WI38 (cell line): ENCODE results near the gene MYL7.

Experiments
- H3K4me3 ChIP-seq: 2 replicates; pipeline ENCODE4 v1.5.1; 2011; ENCODE audit warnings: low read depth, mild to moderate bottlenecking, control low read depth, low read length
- TF ChIP-seq, protein P1 (sequence below): IDR thresholded peaks from 2 replicates; pipeline ENCODE4 v1.5.1; 2012; ENCODE audit warnings: low read depth, mild to moderate bottlenecking, control low read depth, low read length

Gene MYL7

DNA sequence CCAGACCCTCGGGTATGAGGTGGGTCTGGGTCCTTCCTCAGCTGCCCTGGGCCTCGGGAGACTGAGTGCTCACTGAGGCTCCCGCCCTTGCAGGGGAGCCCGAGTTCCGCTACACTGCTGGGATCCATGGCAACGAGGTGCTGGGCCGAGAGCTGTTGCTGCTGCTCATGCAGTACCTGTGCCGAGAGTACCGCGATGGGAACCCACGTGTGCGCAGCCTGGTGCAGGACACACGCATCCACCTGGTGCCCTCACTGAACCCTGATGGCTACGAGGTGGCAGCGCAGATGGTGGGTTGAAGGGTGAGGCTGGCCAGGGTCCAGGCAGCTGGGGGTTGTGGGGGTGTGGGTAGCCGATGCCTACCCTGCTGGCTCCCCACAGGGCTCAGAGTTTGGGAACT is 29.4 kb downstream of the MYL7 start:
- no peak overlapping the region for H3K4me3 ChIP-seq
- TF ChIP-seq, protein P1, sequence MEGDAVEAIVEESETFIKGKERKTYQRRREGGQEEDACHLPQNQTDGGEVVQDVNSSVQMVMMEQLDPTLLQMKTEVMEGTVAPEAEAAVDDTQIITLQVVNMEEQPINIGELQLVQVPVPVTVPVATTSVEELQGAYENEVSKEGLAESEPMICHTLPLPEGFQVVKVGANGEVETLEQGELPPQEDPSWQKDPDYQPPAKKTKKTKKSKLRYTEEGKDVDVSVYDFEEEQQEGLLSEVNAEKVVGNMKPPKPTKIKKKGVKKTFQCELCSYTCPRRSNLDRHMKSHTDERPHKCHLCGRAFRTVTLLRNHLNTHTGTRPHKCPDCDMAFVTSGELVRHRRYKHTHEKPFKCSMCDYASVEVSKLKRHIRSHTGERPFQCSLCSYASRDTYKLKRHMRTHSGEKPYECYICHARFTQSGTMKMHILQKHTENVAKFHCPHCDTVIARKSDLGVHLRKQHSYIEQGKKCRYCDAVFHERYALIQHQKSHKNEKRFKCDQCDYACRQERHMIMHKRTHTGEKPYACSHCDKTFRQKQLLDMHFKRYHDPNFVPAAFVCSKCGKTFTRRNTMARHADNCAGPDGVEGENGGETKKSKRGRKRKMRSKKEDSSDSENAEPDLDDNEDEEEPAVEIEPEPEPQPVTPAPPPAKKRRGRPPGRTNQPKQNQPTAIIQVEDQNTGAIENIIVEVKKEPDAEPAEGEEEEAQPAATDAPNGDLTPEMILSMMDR = no peak

DNA sequence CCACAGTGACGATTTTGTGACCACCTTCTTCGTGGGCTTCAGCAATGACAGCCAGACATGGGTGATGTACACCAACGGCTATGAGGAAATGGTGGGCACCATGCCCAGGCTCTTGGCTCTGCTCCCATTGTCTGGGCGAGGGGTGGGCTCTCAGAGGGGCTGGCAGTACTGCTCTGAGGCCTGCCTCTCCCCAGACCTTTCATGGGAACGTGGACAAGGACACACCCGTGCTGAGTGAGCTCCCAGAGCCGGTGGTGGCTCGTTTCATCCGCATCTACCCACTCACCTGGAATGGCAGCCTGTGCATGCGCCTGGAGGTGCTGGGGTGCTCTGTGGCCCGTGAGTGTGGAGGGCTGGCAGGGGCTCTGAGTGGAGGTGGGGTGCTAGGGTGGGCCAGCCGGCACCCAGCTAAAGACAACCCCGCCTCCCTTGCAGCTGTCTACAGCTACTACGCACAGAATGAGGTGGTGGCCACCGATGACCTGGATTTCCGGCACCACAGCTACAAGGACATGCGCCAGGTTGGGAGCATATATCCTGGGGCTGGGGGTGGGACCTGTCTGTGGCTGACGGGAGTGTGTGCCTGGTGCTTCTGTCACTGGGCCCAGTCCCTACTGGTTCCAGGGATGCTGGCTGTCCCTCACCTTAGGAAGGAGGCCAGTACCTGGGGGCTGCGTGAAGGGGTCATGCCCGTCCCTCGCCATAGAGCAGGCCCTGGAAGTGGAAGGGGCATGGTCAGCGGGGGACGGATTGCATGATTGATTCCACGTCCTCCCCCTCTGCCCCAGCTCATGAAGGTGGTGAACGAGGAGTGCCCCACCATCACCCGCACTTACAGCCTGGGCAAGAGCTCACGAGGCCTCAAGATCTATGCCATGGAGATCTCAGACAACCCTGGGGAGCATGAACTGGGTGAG is 30.2 kb downstream of the MYL7 start:
- no peak overlapping the region for H3K4me3 ChIP-seq
- TF ChIP-seq, protein P1 = no peak

DNA sequence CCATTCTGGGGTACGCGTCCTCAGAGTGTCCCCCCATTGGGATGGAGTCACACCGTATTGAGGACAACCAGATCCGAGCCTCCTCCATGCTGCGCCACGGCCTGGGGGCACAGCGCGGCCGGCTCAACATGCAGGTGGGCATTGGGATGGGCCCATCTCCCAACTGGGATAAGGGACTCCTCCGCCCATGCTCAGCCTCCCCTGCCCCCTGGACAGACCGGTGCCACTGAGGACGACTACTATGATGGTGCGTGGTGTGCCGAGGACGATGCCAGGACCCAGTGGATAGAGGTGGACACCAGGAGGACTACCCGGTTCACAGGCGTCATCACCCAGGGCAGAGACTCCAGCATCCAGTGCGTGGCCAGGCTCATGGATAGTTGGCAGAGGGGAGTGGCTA is 31.1 kb downstream of the MYL7 start:
- no peak overlapping the region for H3K4me3 ChIP-seq
- TF ChIP-seq, protein P1 = no peak

DNA sequence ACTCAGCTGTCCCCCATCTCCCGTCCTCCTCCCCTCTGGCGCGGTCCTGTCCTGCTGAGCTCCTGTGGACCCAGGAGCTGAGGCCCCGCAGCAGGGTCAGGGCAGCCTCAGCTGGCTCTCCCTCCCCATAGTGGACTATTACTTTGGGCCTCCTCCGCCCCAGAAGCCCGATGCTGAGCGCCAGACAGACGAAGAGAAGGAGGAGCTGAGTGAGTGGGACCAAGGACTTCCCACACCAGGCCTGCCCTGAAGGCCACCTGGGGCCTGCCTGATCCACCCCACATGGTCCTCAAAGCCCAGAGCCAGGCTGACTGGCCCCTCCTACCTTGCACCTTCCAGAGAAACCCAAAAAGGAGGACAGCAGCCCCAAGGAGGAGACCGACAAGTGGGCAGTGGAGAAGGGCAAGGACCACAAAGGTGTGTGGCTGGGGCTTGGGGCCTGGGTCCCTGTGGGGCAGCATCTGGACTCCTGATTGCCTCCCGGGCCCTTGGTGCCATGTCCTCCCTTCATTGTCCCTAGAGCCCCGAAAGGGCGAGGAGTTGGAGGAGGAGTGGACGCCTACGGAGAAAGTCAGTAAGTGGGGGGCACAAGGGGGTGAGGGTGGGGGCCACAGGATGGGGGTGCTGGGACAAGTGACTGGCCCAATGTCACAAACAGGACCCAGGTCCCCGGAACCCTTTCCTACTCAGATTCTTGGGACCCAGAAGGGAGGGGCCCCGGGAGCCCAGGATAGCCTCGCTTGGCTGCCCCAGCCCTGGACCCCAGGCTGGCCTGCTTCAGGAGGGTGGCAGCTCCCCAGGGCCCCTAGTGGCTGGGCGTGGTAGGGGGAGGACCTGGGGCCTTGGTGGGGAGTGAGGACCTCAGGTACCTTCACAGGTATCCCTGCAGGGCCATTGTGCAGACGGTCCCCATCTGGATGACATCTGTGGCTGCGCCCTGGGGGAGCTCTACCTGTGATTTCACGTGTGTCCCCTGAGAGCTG is 32.1 kb downstream of the MYL7 start:
- TF ChIP-seq, protein P1 = no peak
- no peak overlapping the region for H3K4me3 ChIP-seq

DNA sequence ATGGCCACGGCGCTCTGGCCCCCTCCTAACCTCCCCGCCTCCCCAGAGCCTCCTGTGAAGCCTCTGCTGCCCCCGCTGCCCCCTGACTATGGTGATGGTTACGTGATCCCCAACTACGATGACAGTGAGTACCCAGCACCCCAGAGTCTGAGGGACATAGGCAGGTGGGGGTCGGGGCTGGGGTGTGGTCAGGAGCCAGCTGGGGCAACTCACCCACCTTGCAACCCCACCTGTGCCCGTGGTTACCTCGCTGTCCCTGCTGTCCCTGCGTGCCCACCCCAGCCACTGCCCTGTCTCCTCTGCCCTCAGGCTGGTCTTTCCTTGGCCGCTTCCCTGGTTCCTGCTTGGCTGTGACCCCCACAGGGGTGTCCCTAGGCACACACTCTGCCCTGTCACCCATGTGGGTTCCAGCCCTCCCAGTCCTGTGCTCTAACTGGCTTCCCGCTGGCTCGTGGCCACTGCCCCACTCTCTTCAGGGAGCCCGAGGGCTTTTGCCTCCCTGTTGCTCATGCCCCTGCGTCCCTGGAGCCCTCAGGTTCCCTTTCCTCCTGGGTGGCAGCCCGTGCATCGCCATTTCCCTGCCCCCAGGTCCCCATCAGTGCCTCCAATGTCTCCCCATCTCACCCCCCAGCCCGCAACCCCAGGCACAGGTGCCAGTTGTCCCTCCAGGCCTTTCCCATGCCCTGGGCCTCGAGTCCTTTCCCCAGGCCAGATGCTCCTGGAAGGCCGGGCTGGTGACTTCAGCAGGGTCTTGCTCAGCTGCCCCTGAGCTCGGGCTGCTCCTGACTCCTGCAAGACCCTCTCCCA is 33.0 kb downstream of the MYL7 start:
- H3K4me3 ChIP-seq = no peak overlapping the region
- TF ChIP-seq, protein P1 = no peak

DNA sequence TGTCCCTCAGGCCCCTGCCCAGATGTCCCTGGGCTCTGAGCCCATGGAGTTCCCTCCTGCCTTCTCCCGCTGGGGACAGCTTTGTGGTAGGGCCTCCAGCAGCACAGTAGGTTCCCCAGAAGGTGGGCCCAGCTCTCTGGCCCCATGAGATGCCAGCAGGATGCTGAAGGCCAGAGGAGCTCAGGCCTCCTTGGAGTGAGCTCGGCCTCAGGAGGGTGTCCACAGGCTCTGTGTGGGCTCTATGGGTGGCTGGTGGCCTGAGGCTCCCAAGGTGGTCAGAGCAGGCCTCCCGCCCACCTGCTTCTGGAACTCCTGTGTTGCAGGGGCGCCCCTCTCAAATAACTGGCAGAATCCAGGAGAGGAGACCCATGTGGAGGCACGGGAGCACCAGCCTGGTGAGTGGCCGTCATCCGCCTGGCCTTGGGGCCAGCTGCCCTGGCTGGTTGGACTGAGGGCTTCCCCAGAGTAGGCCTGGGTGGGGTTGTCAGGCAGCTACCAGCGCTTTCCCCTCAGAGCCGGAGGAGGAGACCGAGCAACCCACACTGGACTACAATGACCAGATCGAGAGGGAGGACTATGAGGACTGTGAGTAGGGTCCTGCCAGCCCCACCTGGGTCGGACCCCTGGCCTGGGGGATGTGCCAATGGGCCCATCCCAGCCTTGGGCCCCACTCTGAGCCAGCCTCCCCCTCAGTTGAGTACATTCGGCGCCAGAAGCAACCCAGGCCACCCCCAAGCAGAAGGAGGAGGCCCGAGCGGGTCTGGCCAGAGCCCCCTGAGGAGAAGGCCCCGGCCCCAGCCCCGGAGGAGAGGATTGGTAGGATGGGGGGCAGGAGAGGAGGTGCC is 33.8 kb downstream of the MYL7 start:
- TF ChIP-seq, protein P1 = no peak
- H3K4me3 ChIP-seq = no peak overlapping the region
